Adrenal gland (tissue), 5 donors: ENCODE data around the gene SERPINB7.

Source experiments
- POLR2A ChIP-seq, 2 donors: fragments of 450-650 bp; IDR thresholded peaks; one replicate each; pipeline ENCODE4 v1.6.1; 2017; ENCODE audit warnings: antibody characterized with exemption in 2 of 2, mild to moderate bottlenecking in 2 of 2, moderate library complexity in 1 of 2
- TF ChIP-seq, protein P1 (sequence below), 6 experiments: fragments of 450-650 bp in 4 of 6; fragments of 200-600 bp in 2 of 6; sonication (generic) in 1 of 6; IDR thresholded peaks; 1 replicate in 5 of 6; 2 replicates in 1 of 6; pipeline versions ENCODE4 v1.5.1 to v1.8.0; 2016 to 2021; ENCODE audit warnings: antibody characterized with exemption in 6 of 6, mild to moderate bottlenecking in 2 of 6, moderate library complexity in 1 of 6
- donor health status: DM: no; HTN: no; CAD: no.

- TF ChIP-seq, protein P1, sequence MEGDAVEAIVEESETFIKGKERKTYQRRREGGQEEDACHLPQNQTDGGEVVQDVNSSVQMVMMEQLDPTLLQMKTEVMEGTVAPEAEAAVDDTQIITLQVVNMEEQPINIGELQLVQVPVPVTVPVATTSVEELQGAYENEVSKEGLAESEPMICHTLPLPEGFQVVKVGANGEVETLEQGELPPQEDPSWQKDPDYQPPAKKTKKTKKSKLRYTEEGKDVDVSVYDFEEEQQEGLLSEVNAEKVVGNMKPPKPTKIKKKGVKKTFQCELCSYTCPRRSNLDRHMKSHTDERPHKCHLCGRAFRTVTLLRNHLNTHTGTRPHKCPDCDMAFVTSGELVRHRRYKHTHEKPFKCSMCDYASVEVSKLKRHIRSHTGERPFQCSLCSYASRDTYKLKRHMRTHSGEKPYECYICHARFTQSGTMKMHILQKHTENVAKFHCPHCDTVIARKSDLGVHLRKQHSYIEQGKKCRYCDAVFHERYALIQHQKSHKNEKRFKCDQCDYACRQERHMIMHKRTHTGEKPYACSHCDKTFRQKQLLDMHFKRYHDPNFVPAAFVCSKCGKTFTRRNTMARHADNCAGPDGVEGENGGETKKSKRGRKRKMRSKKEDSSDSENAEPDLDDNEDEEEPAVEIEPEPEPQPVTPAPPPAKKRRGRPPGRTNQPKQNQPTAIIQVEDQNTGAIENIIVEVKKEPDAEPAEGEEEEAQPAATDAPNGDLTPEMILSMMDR (IDR thresholded peaks at IDR 0.05), result peak; percentile 22 to 44 (median 42)
- TF ChIP-seq POLR2A (IDR thresholded peaks at IDR 0.05), result no peak
Observed at GRCh38 chr18:63848159-63848558, 72.9 kb downstream of the SERPINB7 start.
